Measurements from ENCODE around the gene KMT5B.

DNA sequence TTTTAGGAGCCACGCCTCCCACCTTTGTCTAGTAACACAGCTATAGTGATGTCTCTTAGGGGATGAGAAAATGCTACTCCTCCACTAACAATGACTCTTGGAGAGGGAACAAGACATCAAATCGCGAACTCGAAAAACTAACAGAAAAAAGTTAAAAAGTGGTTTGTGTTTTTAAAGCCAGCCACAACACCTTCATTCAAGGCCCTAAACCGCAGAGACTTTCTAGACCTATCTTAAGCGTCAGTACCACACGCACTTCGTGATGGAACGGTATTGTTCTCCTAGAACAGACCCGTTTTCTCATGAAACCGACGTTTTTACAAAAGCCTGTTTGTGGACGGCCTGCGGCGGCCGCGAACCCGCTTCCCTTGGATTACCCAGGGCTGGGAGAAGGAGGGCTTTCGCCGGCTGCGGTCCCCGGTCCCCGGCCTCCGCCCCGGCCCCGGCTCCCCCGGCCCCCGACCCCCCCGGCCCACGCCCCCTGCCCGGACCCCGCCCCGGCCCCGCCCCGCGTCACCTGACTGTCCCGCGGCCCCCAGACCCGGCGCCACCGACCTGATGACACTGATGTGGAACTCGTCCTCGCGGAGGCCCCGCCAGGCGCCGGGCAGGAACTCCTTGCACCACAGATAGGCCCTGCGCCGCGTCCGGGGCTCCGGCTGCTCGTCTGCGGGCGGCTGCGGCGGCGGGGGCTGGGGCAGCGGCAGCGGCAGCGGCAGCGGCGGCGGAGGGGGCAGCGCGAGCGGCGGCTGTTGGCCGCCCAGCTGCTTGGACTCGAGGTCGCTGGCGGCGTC, 92.6 kb downstream of the KMT5B start:
- TF ChIP-seq, protein P1, sequence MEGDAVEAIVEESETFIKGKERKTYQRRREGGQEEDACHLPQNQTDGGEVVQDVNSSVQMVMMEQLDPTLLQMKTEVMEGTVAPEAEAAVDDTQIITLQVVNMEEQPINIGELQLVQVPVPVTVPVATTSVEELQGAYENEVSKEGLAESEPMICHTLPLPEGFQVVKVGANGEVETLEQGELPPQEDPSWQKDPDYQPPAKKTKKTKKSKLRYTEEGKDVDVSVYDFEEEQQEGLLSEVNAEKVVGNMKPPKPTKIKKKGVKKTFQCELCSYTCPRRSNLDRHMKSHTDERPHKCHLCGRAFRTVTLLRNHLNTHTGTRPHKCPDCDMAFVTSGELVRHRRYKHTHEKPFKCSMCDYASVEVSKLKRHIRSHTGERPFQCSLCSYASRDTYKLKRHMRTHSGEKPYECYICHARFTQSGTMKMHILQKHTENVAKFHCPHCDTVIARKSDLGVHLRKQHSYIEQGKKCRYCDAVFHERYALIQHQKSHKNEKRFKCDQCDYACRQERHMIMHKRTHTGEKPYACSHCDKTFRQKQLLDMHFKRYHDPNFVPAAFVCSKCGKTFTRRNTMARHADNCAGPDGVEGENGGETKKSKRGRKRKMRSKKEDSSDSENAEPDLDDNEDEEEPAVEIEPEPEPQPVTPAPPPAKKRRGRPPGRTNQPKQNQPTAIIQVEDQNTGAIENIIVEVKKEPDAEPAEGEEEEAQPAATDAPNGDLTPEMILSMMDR (conservative IDR thresholded peaks at IDR 0.05 in 1 of 2, IDR thresholded peaks at IDR 0.05 in 1 of 2; ENCODE audit: low read depth in 1 of 2, low read length in 2 of 2), result no peak
- TF ChIP-seq EZH2 (IDR thresholded peaks at IDR 0.05; ENCODE audit: low read length, missing control alignments), result no peak

Measured in fibroblast of lung (primary cell).